MG63 (cell line): ENCODE measurements around the gene MGARP. TPM values are rescaled to one million over a fixed set of nuclear protein-coding genes. Genes with fewer than 3 reads are reported as not detected.

ENCODE experiments used
- DNase-seq: peaks from one replicate; pipeline ENCODE4 v3.0.0-alpha.2; 2020
- H3K27me3 ChIP-seq: fragments of 250-450 bp; sonication (Bioruptor Pico); 2 replicates; pipeline ENCODE4 v1.5.1; 2020; ENCODE audit warnings: mild to moderate bottlenecking, moderate library complexity
- H3K36me3 ChIP-seq: fragments of 250-450 bp; sonication (Bioruptor Pico); 2 replicates; pipeline ENCODE4 v1.5.1; 2020; ENCODE audit warnings: mild to moderate bottlenecking, moderate library complexity
- H3K4me3 ChIP-seq: fragments of 250-450 bp; sonication (Bioruptor Pico); 2 replicates; pipeline ENCODE4 v1.5.1; 2020; ENCODE audit warnings: mild to moderate bottlenecking, moderate library complexity
- H3K9me3 ChIP-seq: fragments of 250-450 bp; sonication (Bioruptor Pico); 2 replicates; pipeline ENCODE4 v1.5.1; 2020; ENCODE audit warnings: mild to moderate bottlenecking, moderate library complexity
- total RNA-seq: library from RNA; depleted of rRNA; stranded (reverse); fragments of >200 nt; shearing (Covaris generic); gene quantifications from 2 replicates; pipeline ENCODE4 v1.2.3, GENCODE V29; 2014; ENCODE audit warnings: low replicate concordance; rRNA removed

Gene MGARP
- total RNA-seq, 1 experiment from 2014 or later = 105 TPM

DNA sequence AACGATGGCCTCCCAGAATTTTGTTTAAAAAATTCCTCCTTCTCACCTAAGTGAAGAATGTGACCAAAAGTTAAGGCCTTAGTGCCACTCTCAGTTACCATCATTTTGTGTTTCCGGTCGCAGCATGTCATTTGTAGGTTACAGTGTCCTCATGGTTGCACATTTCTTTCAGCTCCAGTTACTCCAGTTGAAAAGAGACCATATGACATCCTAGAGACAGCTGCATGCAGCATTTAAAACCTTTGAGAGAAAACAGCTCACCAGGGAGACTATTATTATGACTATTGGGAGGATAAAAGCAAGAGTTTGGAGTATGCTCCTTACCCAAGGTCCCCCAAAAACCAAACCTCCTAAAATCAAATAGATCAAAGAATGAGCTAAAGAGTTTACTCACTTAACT lies 45.8 kb downstream of the MGARP start:
- no peak for DNase-seq
- Histone ChIP-seq H3K4me3 (no peak overlapping the region), H3K27me3 (no peaks in the 10 kb centered on the region), H3K36me3 (no peaks in the 10 kb centered on the region), H3K9me3 (peaks cover 3% of the 10 kb centered on the region; the same call in 1 of the 2 replicates)

DNA sequence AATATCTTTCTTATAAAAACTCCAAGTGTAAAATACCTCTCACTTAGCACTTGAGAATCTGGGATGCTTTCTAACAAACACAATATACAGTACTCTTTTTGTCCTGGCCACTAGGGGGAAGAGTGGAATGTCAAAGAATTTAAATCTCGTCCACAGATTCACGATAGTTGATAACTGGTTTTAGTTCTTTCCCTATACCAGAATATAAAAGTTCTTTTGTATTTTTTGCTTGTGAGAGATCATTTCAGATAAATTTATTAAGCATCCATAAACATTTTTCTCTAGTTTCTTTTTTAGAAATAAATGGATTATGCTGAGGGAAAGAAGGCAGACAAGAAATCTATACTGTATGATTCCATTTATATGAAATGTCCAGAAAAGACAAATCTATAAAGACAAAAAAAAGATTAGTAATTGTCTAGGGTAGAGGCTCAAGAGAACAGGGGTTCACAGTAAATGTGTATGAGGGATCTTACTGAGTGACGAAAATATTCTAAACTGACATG lies 50.4 kb downstream of the MGARP start:
- Histone ChIP-seq H3K27me3 (no peaks in the 10 kb centered on the region), H3K36me3 (no peaks in the 10 kb centered on the region), H3K9me3 (no peaks in the 10 kb centered on the region), H3K4me3 (no peak overlapping the region)
- no peak for DNase-seq

DNA sequence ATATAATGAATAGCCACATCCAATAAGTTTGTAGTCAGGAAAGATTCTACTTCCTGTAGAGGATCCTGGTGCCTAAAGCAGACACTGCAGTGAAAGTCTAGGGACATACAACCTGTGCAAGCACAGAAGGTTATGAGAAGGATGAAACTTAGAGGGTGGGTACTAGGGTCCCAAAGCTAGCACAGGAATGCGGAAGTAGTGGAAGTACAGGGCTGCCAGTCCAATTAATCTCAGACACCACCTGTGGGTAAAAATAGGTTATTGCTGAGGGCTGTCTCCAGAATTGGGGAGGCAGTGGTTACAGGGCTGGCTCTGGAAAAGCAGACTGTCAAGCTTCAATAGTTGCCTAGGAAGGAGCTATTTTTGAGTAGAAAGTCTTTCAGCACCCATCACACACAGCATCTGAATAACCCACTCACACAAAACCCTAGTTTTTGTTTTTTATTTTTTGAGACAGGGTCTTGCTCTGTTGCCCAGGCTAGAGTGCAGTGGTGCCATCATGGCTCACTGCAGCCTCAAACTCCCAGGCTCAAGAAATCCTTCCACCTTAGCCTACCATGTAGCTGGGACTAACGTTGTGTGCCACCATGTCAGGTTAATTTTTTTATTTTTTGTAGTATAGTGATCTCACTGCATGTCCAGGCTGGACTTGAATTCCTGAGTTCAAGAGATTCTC lies 52.2 kb downstream of the MGARP start:
- Histone ChIP-seq H3K4me3 (no peak overlapping the region), H3K9me3 (no peaks in the 10 kb centered on the region), H3K36me3 (no peaks in the 10 kb centered on the region), H3K27me3 (no peaks in the 10 kb centered on the region)
- DNase-seq = no peak

DNA sequence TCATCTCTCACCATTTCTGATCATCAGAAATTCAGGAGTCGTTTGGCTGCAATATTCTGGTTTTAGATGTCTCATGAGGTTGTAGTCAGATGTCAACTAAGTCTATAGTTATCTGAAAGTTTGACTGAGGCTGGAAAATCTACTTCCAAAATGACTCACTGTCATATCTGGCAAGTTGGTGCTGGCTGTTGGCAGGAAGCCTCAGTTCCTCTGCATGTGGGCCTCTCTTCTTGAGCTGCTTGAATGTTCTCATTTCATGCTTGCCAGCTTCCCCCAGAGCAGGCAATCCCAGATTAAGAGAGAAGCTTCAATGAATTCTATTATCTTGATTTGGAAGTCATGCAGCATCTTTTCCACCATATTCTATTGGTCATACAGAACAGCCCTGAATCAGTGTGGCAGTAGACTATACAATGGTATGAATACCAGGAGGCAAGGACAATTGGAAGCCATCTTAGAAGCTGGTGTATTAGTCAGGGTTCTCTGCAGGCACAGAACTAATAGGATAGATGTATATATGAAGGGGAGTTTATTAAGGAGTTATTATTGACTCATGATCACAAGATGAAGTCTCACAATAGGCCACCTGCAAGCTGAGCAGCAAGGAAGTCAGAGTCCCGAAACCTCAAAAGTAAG lies 56.2 kb downstream of the MGARP start:
- peak; percentile 78 for DNase-seq
- no peak overlapping the region for H3K4me3 ChIP-seq
- no peaks in the 10 kb centered on the region for H3K27me3 ChIP-seq
- H3K9me3 ChIP-seq = no peaks in the 10 kb centered on the region
- no peaks in the 10 kb centered on the region for H3K36me3 ChIP-seq

DNA sequence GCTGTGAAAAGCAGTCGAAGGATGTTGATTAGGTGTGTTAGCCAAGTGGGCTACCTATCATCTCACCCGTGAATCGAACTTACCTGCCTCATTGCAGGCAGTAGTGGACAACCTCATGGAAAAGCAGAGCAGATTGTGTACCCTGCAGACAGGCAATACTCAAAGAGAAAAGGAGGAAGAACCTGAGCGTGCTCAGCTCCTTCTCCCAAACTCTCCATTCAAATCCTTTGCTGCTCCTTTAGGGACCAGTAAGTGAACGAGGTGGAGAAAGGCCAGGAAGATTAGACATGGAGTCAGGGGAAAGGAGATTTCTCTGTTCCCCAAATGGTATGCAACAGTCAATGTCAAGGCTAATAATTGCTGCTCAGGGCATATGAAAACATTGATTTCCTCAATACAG lies 57.8 kb downstream of the MGARP start:
- no peak for DNase-seq
- H3K4me3 ChIP-seq = no peak overlapping the region
- no peaks in the 10 kb centered on the region for H3K27me3 ChIP-seq
- H3K9me3 ChIP-seq = no peaks in the 10 kb centered on the region
- no peaks in the 10 kb centered on the region for H3K36me3 ChIP-seq

DNA sequence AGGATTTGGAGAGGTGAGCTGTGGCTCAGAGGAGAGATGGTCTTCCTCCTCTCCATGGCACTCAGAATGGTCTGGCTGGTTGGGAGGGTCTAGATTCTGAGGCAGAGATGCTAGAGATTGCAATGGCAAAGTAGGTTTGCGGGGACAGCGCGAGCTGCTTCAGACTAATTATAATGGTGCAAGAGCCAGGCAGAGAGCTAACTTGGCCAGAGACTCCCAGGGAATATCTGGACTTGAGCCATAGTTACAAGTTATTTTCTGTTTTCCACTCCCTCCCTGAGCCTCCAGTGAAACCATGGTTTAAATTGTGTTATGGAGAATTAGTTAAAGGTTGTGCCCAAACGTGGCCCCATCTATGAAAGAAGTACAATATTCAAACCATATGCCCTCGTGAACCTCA lies 58.3 kb downstream of the MGARP start:
- Histone ChIP-seq H3K4me3 (no peak overlapping the region), H3K27me3 (no peaks in the 10 kb centered on the region), H3K36me3 (no peaks in the 10 kb centered on the region), H3K9me3 (no peaks in the 10 kb centered on the region)
- no peak for DNase-seq

DNA sequence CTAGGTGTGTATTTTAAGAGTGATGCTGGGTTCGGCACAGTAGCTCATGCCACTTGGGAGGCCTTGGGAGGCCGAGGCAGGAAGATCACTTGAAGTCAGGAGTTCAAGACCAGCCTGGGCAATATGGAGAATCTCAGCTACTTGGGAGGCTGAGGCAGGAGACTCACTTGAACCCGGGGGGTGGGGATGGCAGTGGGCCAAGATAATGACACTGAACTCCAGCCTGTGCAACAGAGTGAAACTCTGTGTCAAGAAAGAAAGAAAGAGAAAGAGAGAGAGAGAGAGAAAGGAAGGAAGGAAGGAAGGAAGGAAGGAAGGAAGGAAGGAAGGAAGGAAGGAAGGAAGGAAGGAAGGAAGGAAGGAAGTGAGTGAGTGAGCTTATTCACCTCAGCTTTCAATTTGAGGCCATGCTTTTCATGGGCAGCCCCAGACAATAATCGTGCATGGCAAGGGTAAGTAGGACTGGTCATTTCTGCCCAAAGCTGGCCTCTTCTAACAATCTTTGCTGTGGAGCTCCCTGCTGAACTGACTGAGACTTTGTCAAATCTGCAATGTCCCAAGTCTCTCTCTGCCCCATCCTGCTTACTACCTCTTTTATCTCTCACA lies 60.5 kb downstream of the MGARP start:
- no peaks in the 10 kb centered on the region for H3K9me3 ChIP-seq
- no peaks in the 10 kb centered on the region for H3K36me3 ChIP-seq
- no peaks in the 10 kb centered on the region for H3K27me3 ChIP-seq
- H3K4me3 ChIP-seq = no peak overlapping the region
- no peak for DNase-seq

Other genes with a start within 250 kb of the MGARP start
- 16.4 and 19.0 TPM in 2 replicates for gene ELF2, start 103.0 kb downstream of the MGARP start, total RNA-seq
- gene NAA15, start 21.3 kb upstream of the MGARP start, total RNA-seq = 16.6 and 30.7 TPM in 2 replicates
- 90.1 and 98.2 TPM in 2 replicates for gene NDUFC1, start 22.3 kb upstream of the MGARP start, total RNA-seq
- 5.1 and 6.1 TPM in 2 replicates for gene RAB33B, start 173.9 kb upstream of the MGARP start, total RNA-seq